PFSK-1 (cell line): ENCODE measurements around the gene GFRA4.

ENCODE experiments used
- POLR2AphosphoS5 ChIP-seq: IDR thresholded peaks from 2 replicates; pipeline ENCODE4 v1.6.1; 2012; ENCODE audit warnings: low read depth, mild to moderate bottlenecking, control low read depth, low read length, moderate library complexity
- TF ChIP-seq, protein P1 (sequence below), 2 experiments: IDR thresholded peaks; 2 replicates each; pipeline versions ENCODE4 v1.6.1 to v1.8.0; 2011 to 2012; ENCODE audit warnings: low read depth in 2 of 2, low read length in 2 of 2, control low read depth in 1 of 2, inconsistent platforms in 1 of 2, mild to moderate bottlenecking in 1 of 2, moderate library complexity in 1 of 2; ENCODE audit not compliant: insufficient read depth in 1 of 2

DNA sequence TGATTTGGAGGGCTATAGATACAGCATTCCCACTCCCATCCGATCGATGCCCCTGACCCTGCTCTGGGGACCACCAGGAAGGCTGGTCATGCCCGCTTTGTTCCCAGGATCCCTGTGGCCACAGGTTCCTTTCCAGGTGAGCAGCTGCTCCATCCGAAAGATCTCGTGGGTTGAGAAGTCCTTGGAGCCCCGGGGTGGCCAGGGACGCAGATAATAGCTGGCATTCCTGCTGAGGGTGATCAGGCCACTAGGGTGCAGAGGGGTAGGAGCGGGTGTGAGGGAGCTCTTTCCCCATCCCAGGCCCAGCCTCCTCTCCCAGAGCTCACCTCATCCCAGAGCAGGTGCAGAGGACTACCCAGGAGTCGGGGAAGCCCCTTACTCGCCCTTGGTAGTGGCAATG, 11.2 kb upstream of the GFRA4 start:
- TF ChIP-seq, protein P1, sequence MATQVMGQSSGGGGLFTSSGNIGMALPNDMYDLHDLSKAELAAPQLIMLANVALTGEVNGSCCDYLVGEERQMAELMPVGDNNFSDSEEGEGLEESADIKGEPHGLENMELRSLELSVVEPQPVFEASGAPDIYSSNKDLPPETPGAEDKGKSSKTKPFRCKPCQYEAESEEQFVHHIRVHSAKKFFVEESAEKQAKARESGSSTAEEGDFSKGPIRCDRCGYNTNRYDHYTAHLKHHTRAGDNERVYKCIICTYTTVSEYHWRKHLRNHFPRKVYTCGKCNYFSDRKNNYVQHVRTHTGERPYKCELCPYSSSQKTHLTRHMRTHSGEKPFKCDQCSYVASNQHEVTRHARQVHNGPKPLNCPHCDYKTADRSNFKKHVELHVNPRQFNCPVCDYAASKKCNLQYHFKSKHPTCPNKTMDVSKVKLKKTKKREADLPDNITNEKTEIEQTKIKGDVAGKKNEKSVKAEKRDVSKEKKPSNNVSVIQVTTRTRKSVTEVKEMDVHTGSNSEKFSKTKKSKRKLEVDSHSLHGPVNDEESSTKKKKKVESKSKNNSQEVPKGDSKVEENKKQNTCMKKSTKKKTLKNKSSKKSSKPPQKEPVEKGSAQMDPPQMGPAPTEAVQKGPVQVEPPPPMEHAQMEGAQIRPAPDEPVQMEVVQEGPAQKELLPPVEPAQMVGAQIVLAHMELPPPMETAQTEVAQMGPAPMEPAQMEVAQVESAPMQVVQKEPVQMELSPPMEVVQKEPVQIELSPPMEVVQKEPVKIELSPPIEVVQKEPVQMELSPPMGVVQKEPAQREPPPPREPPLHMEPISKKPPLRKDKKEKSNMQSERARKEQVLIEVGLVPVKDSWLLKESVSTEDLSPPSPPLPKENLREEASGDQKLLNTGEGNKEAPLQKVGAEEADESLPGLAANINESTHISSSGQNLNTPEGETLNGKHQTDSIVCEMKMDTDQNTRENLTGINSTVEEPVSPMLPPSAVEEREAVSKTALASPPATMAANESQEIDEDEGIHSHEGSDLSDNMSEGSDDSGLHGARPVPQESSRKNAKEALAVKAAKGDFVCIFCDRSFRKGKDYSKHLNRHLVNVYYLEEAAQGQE (IDR thresholded peaks at IDR 0.05; ENCODE audit: insufficient read depth in 1 of 2, low read depth in 2 of 2, low read length in 2 of 2) = no peak
- TF ChIP-seq POLR2AphosphoS5 = no peak
